T-helper 2 cell treated with Interferon-gamma antibody and Interleukin-4, amounts not matched to agents 100 ng/mL and 5 ng/mL, for 36 hours (primary cell): ENCODE data around the gene PHRF1. TPM values are rescaled to one million over a fixed set of nuclear protein-coding genes. Genes with fewer than 3 reads are reported as not detected.

Experiments used
- intact Hi-C: fragments of 100-400 bp; cut with micrococcal nuclease; formaldehyde crosslinking; loops from one replicate; pipeline ENCODE4 v1.15.1; 2023
- total RNA-seq: library from RNA; stranded (reverse); gene quantifications from 2 replicates; pipeline ENCODE4 v1.2.3, GENCODE V29; 2022

Gene PHRF1
- total RNA-seq, 1 donor from 2014 or later = 51.3 TPM

- intact Hi-C loops = no loop called here
Measured at GRCh38 chr11:624705-625635, 48.7 kb downstream of the PHRF1 start, which contains the start of gene CDHR5. Gene CDHR5 (minus strand): TSS chr11:624955. CDS start chr11:624902, 53 bp downstream.

- intact Hi-C loops = no loop called here
Measured at GRCh38 chr11:625636-626268, 49.5 kb downstream of the PHRF1 start.

- intact Hi-C loops = no loop called here
Measured at GRCh38 chr11:626475-627307, 50.4 kb downstream of the PHRF1 start, which contains the start of gene SCT. Gene SCT (minus strand): TSS chr11:627181. CDS start chr11:627143, 38 bp downstream.

- intact Hi-C loops = no loop called here
Measured at GRCh38 chr11:627308-627576, 51.0 kb downstream of the PHRF1 start.

- intact Hi-C loops = no loop called here
Measured at GRCh38 chr11:628056-628455, 51.8 kb downstream of the PHRF1 start.

GRCh38 chr11:629237-629583 lies 52.9 kb downstream of the PHRF1 start:
- intact Hi-C loops = no loop called here

- intact Hi-C loops = no loop called here
Measured at GRCh38 chr11:630871-631270, 54.6 kb downstream of the PHRF1 start.

- intact Hi-C loops = no loop called here
Measured at GRCh38 chr11:635945-636510, 59.8 kb downstream of the PHRF1 start.

- intact Hi-C loops = no loop called here
Measured at GRCh38 chr11:636511-637332, 60.5 kb downstream of the PHRF1 start, which contains the start of gene DRD4. Gene DRD4 (plus strand): TSS chr11:637269. CDS start chr11:637305, 36 bp downstream.

GRCh38 chr11:637333-637592 lies 61.0 kb downstream of the PHRF1 start:
- intact Hi-C loops = no loop called here

- intact Hi-C loops = no loop called here
Measured at GRCh38 chr11:637593-638521, 61.6 kb downstream of the PHRF1 start.

- intact Hi-C loops = no loop called here
Measured at GRCh38 chr11:638631-639331, 62.5 kb downstream of the PHRF1 start.

- intact Hi-C loops = no loop called here
Measured at GRCh38 chr11:639332-639955, 63.2 kb downstream of the PHRF1 start.

- intact Hi-C loops = no loop called here
Measured at GRCh38 chr11:640021-640706, 63.9 kb downstream of the PHRF1 start.

- intact Hi-C loops = no loop called here
Measured at GRCh38 chr11:641806-642370, 65.6 kb downstream of the PHRF1 start.

- intact Hi-C loops = no loop called here
Measured at GRCh38 chr11:643366-643765, 67.1 kb downstream of the PHRF1 start.

- intact Hi-C loops = no loop called here
Measured at GRCh38 chr11:643849-644738, 67.8 kb downstream of the PHRF1 start.
